Neural cell (in vitro differentiated cells): ENCODE results near the gene NIPBL. TPM values are rescaled to one million over a fixed set of nuclear protein-coding genes. Genes with fewer than 3 reads are reported as not detected.

Experiments
- H2AFZ ChIP-seq: fragments of 200-600, 300-800 bp; sonication (generic), shearing (Covaris generic); 2 replicates; pipeline ENCODE4 v1.6.0; 2014; ENCODE audit warnings: low read depth, mild to moderate bottlenecking, antibody characterized with exemption, low read length, moderate library complexity
- H3F3A ChIP-seq: fragments of 200-600 bp; shearing (Covaris generic); 2 replicates; pipeline ENCODE4 v1.6.1; 2016; ENCODE audit warnings: mild to moderate bottlenecking, moderate library complexity, mixed read lengths, antibody characterized with exemption, low read length; ENCODE audit not compliant: insufficient read depth, poor library complexity, severe bottlenecking
- H3K27ac ChIP-seq: fragments of 200-600, 300-800 bp; sonication (generic), shearing (Covaris generic); 2 replicates; pipeline ENCODE4 v1.5.1; 2014; ENCODE audit warnings: mild to moderate bottlenecking, low read length, moderate library complexity
- H3K27me3 ChIP-seq: fragments of 300-800, 200-600 bp; sonication (generic), shearing (Covaris generic); 2 replicates; pipeline ENCODE4 v1.6.0; 2014; ENCODE audit warnings: mild to moderate bottlenecking, low read depth, low read length, moderate library complexity; ENCODE audit not compliant: insufficient read depth
- H3K36me3 ChIP-seq: fragments of 300-800, 200-600 bp; sonication (generic), shearing (Covaris generic); 2 replicates; pipeline ENCODE4 v1.5.1; 2014; ENCODE audit warnings: mild to moderate bottlenecking, antibody characterized with exemption, low read length, moderate library complexity; ENCODE audit not compliant: insufficient read depth
- H3K4me2 ChIP-seq: fragments of 300-800, 200-600 bp; sonication (generic), shearing (Covaris generic); 2 replicates; pipeline ENCODE4 v1.6.0; 2014; ENCODE audit warnings: mild to moderate bottlenecking, low read length
- H3K4me3 ChIP-seq: fragments of 300-800, 200-600 bp; sonication (generic), shearing (Covaris generic); 2 replicates; pipeline ENCODE4 v1.5.1; 2014; ENCODE audit warnings: mild to moderate bottlenecking, low read length, moderate library complexity
- H3K79me2 ChIP-seq: fragments of 200-600 bp; shearing (Covaris generic); replicated peaks from 2 replicates; pipeline ENCODE4 v1.6.0; 2014; ENCODE audit warnings: mild to moderate bottlenecking, low read length, moderate library complexity; ENCODE audit not compliant: insufficient read depth
- H3K9ac ChIP-seq: fragments of 300-800, 200-600 bp; sonication (generic), shearing (Covaris generic); 2 replicates; pipeline ENCODE4 v1.6.1; 2016; ENCODE audit warnings: mild to moderate bottlenecking, low read length, mixed read lengths
- H3K9me2 ChIP-seq: fragments of 200-600 bp; shearing (Covaris generic); 2 replicates; pipeline ENCODE4 v1.6.1; 2016; ENCODE audit warnings: mild to moderate bottlenecking, low read length, mixed read lengths; ENCODE audit not compliant: insufficient read depth
- H3K9me3 ChIP-seq: fragments of 200-600, 300-800 bp; sonication (generic), shearing (Covaris generic); 2 replicates; pipeline ENCODE4 v1.6.1; 2016; ENCODE audit warnings: mild to moderate bottlenecking, mixed run types, low read length, moderate library complexity, mixed read lengths
- H4K20me1 ChIP-seq: fragments of 200-600 bp; shearing (Covaris generic); 2 replicates; pipeline ENCODE4 v1.6.1; 2016; ENCODE audit warnings: mild to moderate bottlenecking, mixed run types; ENCODE audit not compliant: insufficient read depth
- CTCF ChIP-seq: fragments of 450-650 bp; IDR thresholded peaks from 2 replicates; pipeline ENCODE4 v1.5.1; 2014; ENCODE audit warnings: antibody characterized with exemption, mild to moderate bottlenecking, moderate library complexity; ENCODE audit not compliant: poor library complexity, severe bottlenecking
- EP300 ChIP-seq: fragments of 450-650 bp; conservative IDR thresholded peaks from 2 replicates; pipeline ENCODE4 v1.6.1; 2014; ENCODE audit warnings: antibody characterized with exemption, mild to moderate bottlenecking, moderate library complexity; ENCODE audit not compliant: poor library complexity, severe bottlenecking
- EZH2 ChIP-seq: fragments of 200-600, 300-800 bp; shearing (Covaris generic), sonication (generic); IDR thresholded peaks from 2 replicates; pipeline ENCODE4 v1.6.1; 2014; ENCODE audit warnings: antibody characterized with exemption, low read length, borderline replicate concordance, mild to moderate bottlenecking; ENCODE audit not compliant: insufficient read depth, poor library complexity, severe bottlenecking
- MXI1 ChIP-seq: fragments of 450-650 bp; conservative IDR thresholded peaks from 2 replicates; pipeline ENCODE4 v1.6.1; 2014; ENCODE audit warnings: antibody characterized with exemption, mild to moderate bottlenecking; ENCODE audit not compliant: poor library complexity, severe bottlenecking
- POLR2AphosphoS5 ChIP-seq: IDR thresholded peaks from 2 replicates; pipeline ENCODE4 v1.6.1; 2012
- RAD21 ChIP-seq: fragments of 450-650 bp; conservative IDR thresholded peaks from 2 replicates; pipeline ENCODE4 v1.6.1; 2014; ENCODE audit warnings: antibody characterized with exemption, mild to moderate bottlenecking, moderate library complexity
- REST ChIP-seq: IDR thresholded peaks from 2 replicates; pipeline ENCODE4 v1.6.1; 2012; ENCODE audit warnings: borderline replicate concordance
- SMC3 ChIP-seq: fragments of 450-650 bp; conservative IDR thresholded peaks from 2 replicates; pipeline ENCODE4 v1.6.1; 2014; ENCODE audit warnings: antibody characterized with exemption, mild to moderate bottlenecking, moderate library complexity; ENCODE audit not compliant: poor library complexity
- TAF1 ChIP-seq: IDR thresholded peaks from 2 replicates; pipeline ENCODE4 v1.6.1; 2012; ENCODE audit warnings: low read depth
- polyA plus RNA-seq: library from polyadenylated mRNA; depleted of rRNA; stranded (reverse); fragments of >200 nt; gene quantifications from 2 replicates; pipeline ENCODE4 v1.2.3, GENCODE V29; 2014

The NIPBL gene
- polyA plus RNA-seq, 1 donor from 2014 or later = 27.5 TPM

GRCh38 chr5:37077146-37077545 is 200.6 kb downstream of the NIPBL start:
- Histone ChIP-seq H3K79me2 (no peaks in the 10 kb centered on the region), H3K9ac (no peak overlapping the region), H3K9me3 (no peaks in the 10 kb centered on the region), H4K20me1 (no peaks in the 10 kb centered on the region), H3K4me2 (no peak overlapping the region), H3F3A (no peaks in the 10 kb centered on the region), H3K4me3 (no peak overlapping the region), H3K36me3 (no peaks in the 10 kb centered on the region), H2AFZ (no peak overlapping the region), H3K27ac (no peak overlapping the region), H3K9me2 (no peaks in the 10 kb centered on the region), H3K27me3 (no peaks in the 10 kb centered on the region)
- TF ChIP-seq REST = no peak
- TF ChIP-seq EP300 = no peak
- TF ChIP-seq SMC3 = no peak
- no peak for TF ChIP-seq MXI1
- no peak for TF ChIP-seq POLR2AphosphoS5
- no peak for TF ChIP-seq EZH2
- TF ChIP-seq RAD21 = no peak
- TF ChIP-seq CTCF = no peak
- no peak for TF ChIP-seq TAF1

GRCh38 chr5:37080697-37081096 is 204.1 kb downstream of the NIPBL start:
- no peaks in the 10 kb centered on the region for H3K9me3 ChIP-seq
- H2AFZ ChIP-seq = no peak overlapping the region

More at GRCh38 chr5:37080697-37081096, 204.1 kb downstream of the NIPBL start:
- Histone ChIP-seq H3K79me2 (no peaks in the 10 kb centered on the region), H3F3A (no peaks in the 10 kb centered on the region), H3K27me3 (no peaks in the 10 kb centered on the region), H3K27ac (no peak overlapping the region), H3K4me3 (no peak overlapping the region), H3K9ac (no peak overlapping the region), H3K36me3 (no peaks in the 10 kb centered on the region), H3K9me2 (no peaks in the 10 kb centered on the region), H4K20me1 (no peaks in the 10 kb centered on the region), H3K4me2 (no peak overlapping the region)
- TF ChIP-seq EZH2 (no peak), TAF1 (no peak), REST (no peak), CTCF (no peak), EP300 (no peak), POLR2AphosphoS5 (no peak), RAD21 (no peak), SMC3 (no peak), MXI1 (no peak)
